K562 (cell line): ENCODE data around the gene TPMT. TPM values are rescaled to one million over a fixed set of nuclear protein-coding genes. Genes with fewer than 3 reads are reported as not detected.

Source experiments
- ATAC-seq: fragments of 200-7000 bp; cut with Tn5 transposase; 3 replicates; pipeline ENCODE4 v1.9.1; 2020; ENCODE audit warnings: moderate library complexity
- BruUV-seq: library from RNA; stranded (reverse); fragments of 400-500 nt; replicated peaks from 2 replicates; lab custom pipeline; 2021; lab: Mats Ljungman, UMichigan
- CTCF ChIA-PET: fragments of 300-600 bp; formaldehyde crosslinking; extraction: SDS; loops from one replicate; lab custom pipeline; 2021; ENCODE audit warnings: low intra/inter-chr PET ratio; lab: Yijun Ruan, JAX
- POLR2A ChIA-PET: fragments of 300-600, 350-650 bp; sonication (Branson Sonifier 250); formaldehyde crosslinking; extraction: SDS; loops from one replicate; lab custom pipeline; 2021; ENCODE audit warnings: antibody characterized with exemption, inconsistent platforms; lab: Yijun Ruan, JAX
- DNase-seq, 4 experiments: peaks; one replicate each; pipeline versions ENCODE4 v3.0.0 to v3.0.0-alpha.2; 2011 to 2018; ENCODE audit warnings: low spot score in 3 of 4, mixed read lengths in 3 of 4; ENCODE audit errors: extremely low read depth in 1 of 4
- FAIRE-seq: peaks from 2 replicates; lab custom pipeline; 2011; peaks lifted over from hg19 to GRCh38; lab: Jason Lieb, UNC
- H2AFZ ChIP-seq: 2 replicates; pipeline ENCODE4 v1.6.0; 2011; ENCODE audit warnings: low read depth, low read length, control low read depth, inconsistent platforms
- H3K27ac ChIP-seq: fragments of 200-600 bp; 3 replicates; pipeline ENCODE4 v1.8.0; 2011; ENCODE audit warnings: low read depth, mild to moderate bottlenecking, control low read depth, inconsistent platforms, low read length, moderate library complexity, mixed read lengths; ENCODE audit errors: extremely low read depth
- H3K27me3 ChIP-seq, 2 experiments: fragments of 300-600 bp in 1 of 2; 2 replicates in 1 of 2; 3 replicates in 1 of 2; pipeline versions ENCODE4 v1.6.0 to v1.8.0; 2011; ENCODE audit warnings: inconsistent platforms in 2 of 2, low read length in 2 of 2, mild to moderate bottlenecking in 1 of 2, mixed read lengths in 1 of 2, moderate library complexity in 1 of 2; ENCODE audit not compliant: control insufficient read depth in 2 of 2, insufficient read depth in 2 of 2
- H3K36me3 ChIP-seq: fragments of 300-600 bp; 3 replicates; pipeline ENCODE4 v1.8.0; 2011; ENCODE audit warnings: mild to moderate bottlenecking, low read length, inconsistent platforms; ENCODE audit not compliant: control insufficient read depth, insufficient read depth
- H3K4me1 ChIP-seq, 2 experiments: fragments of 200-600 bp in 1 of 2; replicated peaks in 1 of 2; 2 replicates in 1 of 2; 3 replicates in 1 of 2; pipeline versions ENCODE4 v1.5.1 to v1.8.0; 2011; ENCODE audit warnings: inconsistent platforms in 2 of 2, low read length in 2 of 2, mild to moderate bottlenecking in 1 of 2, mixed read lengths in 1 of 2, moderate library complexity in 1 of 2; ENCODE audit not compliant: control insufficient read depth in 2 of 2, insufficient read depth in 2 of 2
- H3K4me2 ChIP-seq: 2 replicates; pipeline ENCODE4 v1.6.1; 2011; ENCODE audit warnings: low read length, control low read depth, inconsistent platforms, mixed read lengths; ENCODE audit not compliant: insufficient read depth
- H3K4me3 ChIP-seq: fragments of 200-600 bp; sonication (generic), shearing (Covaris generic); 2 replicates; pipeline ENCODE4 v1.5.1; 2016; ENCODE audit warnings: control low read depth, inconsistent platforms
- H3K79me2 ChIP-seq: fragments of 200-600 bp; 3 replicates; pipeline ENCODE4 v1.8.0; 2011; ENCODE audit warnings: low read length, inconsistent platforms; ENCODE audit not compliant: control insufficient read depth, insufficient read depth
- H3K9ac ChIP-seq, 2 experiments: 2 replicates each; pipeline versions ENCODE4 v1.6.0 to v1.6.1; 2011; ENCODE audit warnings: low read depth in 2 of 2, low read length in 2 of 2, control low read depth in 1 of 2, inconsistent platforms in 1 of 2, mild to moderate bottlenecking in 1 of 2, mixed read lengths in 1 of 2; ENCODE audit not compliant: insufficient read depth in 1 of 2
- H3K9me1 ChIP-seq: one replicate; pipeline ENCODE4 v1.6.0; 2011; ENCODE audit warnings: inconsistent platforms, mild to moderate bottlenecking, low read length, moderate library complexity; ENCODE audit not compliant: control insufficient read depth, insufficient read depth
- H3K9me3 ChIP-seq: replicated peaks from 2 replicates; pipeline ENCODE4 v1.5.1; 2011; ENCODE audit warnings: low read depth, low read length, inconsistent platforms; ENCODE audit not compliant: control insufficient read depth, insufficient read depth
- H4K20me1 ChIP-seq: replicated peaks from 2 replicates; pipeline ENCODE4 v1.6.1; 2011; ENCODE audit warnings: low read length, inconsistent platforms, mixed read lengths; ENCODE audit not compliant: control insufficient read depth, insufficient read depth
- MCM2 ChIP-seq: fragments of 450-650 bp; IDR thresholded peaks from 2 replicates; pipeline ENCODE4 v1.6.1; 2017; ENCODE audit warnings: low read depth, mild to moderate bottlenecking
- NFE2 ChIP-seq: IDR thresholded peaks from 2 replicates; pipeline ENCODE4 v1.6.1; 2014; ENCODE audit warnings: antibody characterized with exemption, low read depth
- RCOR1 ChIP-seq, 2 experiments: IDR thresholded peaks; 2 replicates each; pipeline ENCODE4 v1.6.1; 2012; ENCODE audit warnings: low read depth in 2 of 2, low read length in 2 of 2, borderline replicate concordance in 1 of 2, improper control_type of control experiment in 1 of 2
- TAF7 ChIP-seq: fragments of 450-650 bp; IDR thresholded peaks from 2 replicates; pipeline ENCODE4 v1.6.1; 2016; ENCODE audit warnings: missing genetic modification characterization, missing compliant biosample characterization
- TAL1 ChIP-seq: fragments of 450-650 bp; IDR thresholded peaks from 2 replicates; pipeline ENCODE4 v1.6.1; 2016; ENCODE audit warnings: mild to moderate bottlenecking
- ZNF23 ChIP-seq: fragments of 250-450 bp; sonication (Bioruptor Pico); IDR thresholded peaks from 2 replicates; pipeline ENCODE4 v1.4.0; 2020; ENCODE audit warnings: mild to moderate bottlenecking
- ZNF253 ChIP-seq: fragments of 250-450 bp; sonication (Bioruptor Pico); conservative IDR thresholded peaks from 2 replicates; pipeline ENCODE4 v1.6.1; 2021; ENCODE audit warnings: mild to moderate bottlenecking
- ZNF79 ChIP-seq: fragments of 250-450 bp; sonication (Bioruptor Pico); IDR thresholded peaks from 2 replicates; pipeline ENCODE4 v1.4.0; 2020; ENCODE audit warnings: low read depth, mild to moderate bottlenecking, moderate library complexity
- WGBS: fragments of 100-300 bp; shearing (Covaris generic); methylation state at CpG from one replicate; pipeline ENCODE4 v1.1.6; 2016; ENCODE audit warnings: low coverage, mixed read lengths; ENCODE audit not compliant: insufficient coverage; ENCODE audit errors: missing lambda C conversion rate; 5-methylcytosine and 5-hydroxymethylcytosine counted together
- in situ Hi-C: fragments of 300-500 bp; cut with MboI; formaldehyde crosslinking; loops from 4 replicates; pipeline ENCODE4 v1.15.0; 2018; ENCODE audit warnings: inconsistent platforms, mixed read lengths
- intact Hi-C: fragments of 100-400 bp; cut with micrococcal nuclease; formaldehyde crosslinking; loops from 2 replicates; pipeline ENCODE4 v1.14.2; 2022
- polyA plus RNA-seq, 8 experiments: library from polyadenylated mRNA; depleted of rRNA in 4 of 8; stranded (reverse) in 5 of 8; unstranded in 3 of 8; fragments of >200 nt; fragmentation: Nextera tagmentation in 2 of 8; fragmentation: Illumina TruSeq in 1 of 8; extraction: Ambion mirVana in 2 of 8; extraction: Trizol in 1 of 8; gene quantifications; 2 replicates each; pipeline versions ENCODE4 v1.2.1 to v1.2.3, GENCODE V29; 2011 to 2014; ENCODE audit warnings: inconsistent platforms in 1 of 8, missing spikeins in 1 of 8
- total RNA-seq, 7 experiments: library from RNA; depleted of rRNA in 6 of 7; stranded (reverse); fragments of >200 nt in 6 of 7; fragmentation: Illumina TruSeq in 2 of 7; extraction: Trizol in 2 of 7; gene quantifications; 2 replicates each; pipeline versions ENCODE4 v1.2.1 to v1.2.3, GENCODE V29; 2011 to 2021; ENCODE audit warnings: low replicate concordance in 1 of 7
- TF ChIP-seq, protein P1 (sequence below): sonication (generic); IDR thresholded peaks from 2 replicates; pipeline ENCODE4 v1.6.1; 2016
- TF ChIP-seq, protein P2 (sequence below), 3 experiments: fragments of 200-800 bp in 1 of 3; fragments of 250-450 bp in 1 of 3; fragments of 450-650 bp in 1 of 3; sonication (Bioruptor Pico) in 1 of 3; sonication (Bioruptor generic) in 1 of 3; formaldehyde crosslinking in 1 of 3; IDR thresholded peaks; 2 replicates each; pipeline versions ENCODE4 v1.6.1 to v1.8.0; 2016 to 2022; ENCODE audit warnings: mild to moderate bottlenecking in 2 of 3, missing genetic modification characterization in 2 of 3, missing compliant biosample characterization in 1 of 3, moderate library complexity in 1 of 3
- TF ChIP-seq, protein P3 (sequence below): fragments of 450-650 bp; formaldehyde crosslinking; IDR thresholded peaks from 2 replicates; pipeline ENCODE4 v1.4.0; 2022; ENCODE audit warnings: missing genetic modification characterization
- TF ChIP-seq, protein P4 (sequence below): fragments of 450-650 bp; formaldehyde crosslinking; IDR thresholded peaks from 2 replicates; pipeline ENCODE4 v1.4.0; 2022; ENCODE audit warnings: mild to moderate bottlenecking, moderate library complexity

TPMT gene
- total and polyA plus RNA-seq, 9 of the 15 experiments (the other 6 are each of a cell fraction or from before 2014, with no cell fraction given) = 24.2 to 67.4 (median 46.5) TPM

DNA sequence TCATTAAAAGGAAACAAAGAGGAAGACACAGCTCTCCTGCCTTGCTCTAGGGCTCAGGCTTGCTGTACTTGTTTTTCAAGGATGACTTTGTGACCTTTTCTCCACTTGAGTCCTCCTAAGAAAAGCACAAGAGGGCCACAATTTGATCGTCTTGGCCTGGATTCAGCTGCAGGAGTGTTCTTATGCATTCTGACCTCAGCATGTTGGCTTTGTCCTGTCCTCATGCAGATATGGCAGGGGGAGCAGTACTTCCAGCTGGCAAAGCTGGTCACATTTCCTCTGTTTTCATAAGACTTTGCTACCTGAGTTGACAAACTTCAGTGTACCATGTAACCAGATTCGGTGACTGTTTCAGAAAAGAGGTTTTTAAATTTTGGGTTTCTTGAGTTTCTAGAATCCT, 31.2 kb upstream of the TPMT start (continued):
- TF ChIP-seq RCOR1 (IDR thresholded peaks at IDR 0.05; ENCODE audit: borderline replicate concordance in 1 of 2, low read depth in 2 of 2, low read length in 2 of 2) (no peak), TAF7 (tag) (no peak), ZNF23 (CRISPR knock-in tag) (no peak), ZNF253 (CRISPR knock-in tag) (no peak), TAL1 (no peak), MCM2 (no peak)
- TF ChIP-seq, protein P1, sequence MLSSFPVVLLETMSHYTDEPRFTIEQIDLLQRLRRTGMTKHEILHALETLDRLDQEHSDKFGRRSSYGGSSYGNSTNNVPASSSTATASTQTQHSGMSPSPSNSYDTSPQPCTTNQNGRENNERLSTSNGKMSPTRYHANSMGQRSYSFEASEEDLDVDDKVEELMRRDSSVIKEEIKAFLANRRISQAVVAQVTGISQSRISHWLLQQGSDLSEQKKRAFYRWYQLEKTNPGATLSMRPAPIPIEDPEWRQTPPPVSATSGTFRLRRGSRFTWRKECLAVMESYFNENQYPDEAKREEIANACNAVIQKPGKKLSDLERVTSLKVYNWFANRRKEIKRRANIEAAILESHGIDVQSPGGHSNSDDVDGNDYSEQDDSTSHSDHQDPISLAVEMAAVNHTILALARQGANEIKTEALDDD = no peak

DNA sequence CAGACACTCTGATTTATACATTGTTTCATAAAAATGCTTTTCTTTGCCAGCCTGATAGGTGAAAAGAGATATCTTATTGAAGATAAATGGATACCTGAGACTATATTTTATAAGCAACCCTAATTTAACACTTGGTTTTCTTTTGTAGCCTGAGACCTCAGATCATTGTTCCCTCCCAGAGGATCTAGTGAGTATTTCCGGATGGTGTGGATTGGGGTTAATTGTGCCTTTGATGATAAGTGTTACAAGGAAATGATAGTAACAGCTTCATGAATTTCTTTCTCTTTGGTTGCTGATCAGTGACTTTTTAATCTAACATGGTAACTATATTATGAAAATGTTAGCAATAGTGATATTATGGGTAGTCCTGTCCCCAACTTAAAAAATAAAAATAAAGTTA, 30.7 kb upstream of the TPMT start:
- Histone ChIP-seq H3K4me1 (peaks cover 0 to 3% of the 10 kb centered on the region in 2 experiments; a peak in 1 of 5 replicates), H3K27ac (no peak overlapping the region), H3K4me2 (no peak overlapping the region), H2AFZ (no peak overlapping the region), H3K4me3 (no peak overlapping the region), H4K20me1 (no peaks in the 10 kb centered on the region), H3K9me1 (no peaks in the 10 kb centered on the region), H3K9ac (no peak overlapping the region), H3K79me2 (no peaks in the 10 kb centered on the region), H3K9me3 (no peaks in the 10 kb centered on the region), H3K36me3 (peaks cover 36% of the 10 kb centered on the region; the same call in 2 of the 3 replicates), H3K27me3 (no peaks in the 10 kb centered on the region)
- DNase-seq (no peak), FAIRE-seq (no peak), ATAC-seq (no peak)
- no TSS peak for BruUV-seq
- ChIA-PET POLR2A (no interaction called here), CTCF (no interaction called here)
- TF ChIP-seq ZNF79 (no peak), NFE2 (no peak)
- TF ChIP-seq, protein P2, sequence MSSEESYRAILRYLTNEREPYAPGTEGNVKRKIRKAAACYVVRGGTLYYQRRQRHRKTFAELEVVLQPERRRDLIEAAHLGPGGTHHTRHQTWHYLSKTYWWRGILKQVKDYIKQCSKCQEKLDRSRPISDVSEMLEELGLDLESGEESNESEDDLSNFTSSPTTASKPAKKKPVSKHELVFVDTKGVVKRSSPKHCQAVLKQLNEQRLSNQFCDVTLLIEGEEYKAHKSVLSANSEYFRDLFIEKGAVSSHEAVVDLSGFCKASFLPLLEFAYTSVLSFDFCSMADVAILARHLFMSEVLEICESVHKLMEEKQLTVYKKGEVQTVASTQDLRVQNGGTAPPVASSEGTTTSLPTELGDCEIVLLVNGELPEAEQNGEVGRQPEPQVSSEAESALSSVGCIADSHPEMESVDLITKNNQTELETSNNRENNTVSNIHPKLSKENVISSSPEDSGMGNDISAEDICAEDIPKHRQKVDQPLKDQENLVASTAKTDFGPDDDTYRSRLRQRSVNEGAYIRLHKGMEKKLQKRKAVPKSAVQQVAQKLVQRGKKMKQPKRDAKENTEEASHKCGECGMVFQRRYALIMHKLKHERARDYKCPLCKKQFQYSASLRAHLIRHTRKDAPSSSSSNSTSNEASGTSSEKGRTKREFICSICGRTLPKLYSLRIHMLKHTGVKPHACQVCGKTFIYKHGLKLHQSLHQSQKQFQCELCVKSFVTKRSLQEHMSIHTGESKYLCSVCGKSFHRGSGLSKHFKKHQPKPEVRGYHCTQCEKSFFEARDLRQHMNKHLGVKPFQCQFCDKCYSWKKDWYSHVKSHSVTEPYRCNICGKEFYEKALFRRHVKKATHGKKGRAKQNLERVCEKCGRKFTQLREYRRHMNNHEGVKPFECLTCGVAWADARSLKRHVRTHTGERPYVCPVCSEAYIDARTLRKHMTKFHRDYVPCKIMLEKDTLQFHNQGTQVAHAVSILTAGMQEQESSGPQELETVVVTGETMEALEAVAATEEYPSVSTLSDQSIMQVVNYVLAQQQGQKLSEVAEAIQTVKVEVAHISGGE (CRISPR knock-in tag; IDR thresholded peaks at IDR 0.05) = no peak
- TF ChIP-seq, protein P3, sequence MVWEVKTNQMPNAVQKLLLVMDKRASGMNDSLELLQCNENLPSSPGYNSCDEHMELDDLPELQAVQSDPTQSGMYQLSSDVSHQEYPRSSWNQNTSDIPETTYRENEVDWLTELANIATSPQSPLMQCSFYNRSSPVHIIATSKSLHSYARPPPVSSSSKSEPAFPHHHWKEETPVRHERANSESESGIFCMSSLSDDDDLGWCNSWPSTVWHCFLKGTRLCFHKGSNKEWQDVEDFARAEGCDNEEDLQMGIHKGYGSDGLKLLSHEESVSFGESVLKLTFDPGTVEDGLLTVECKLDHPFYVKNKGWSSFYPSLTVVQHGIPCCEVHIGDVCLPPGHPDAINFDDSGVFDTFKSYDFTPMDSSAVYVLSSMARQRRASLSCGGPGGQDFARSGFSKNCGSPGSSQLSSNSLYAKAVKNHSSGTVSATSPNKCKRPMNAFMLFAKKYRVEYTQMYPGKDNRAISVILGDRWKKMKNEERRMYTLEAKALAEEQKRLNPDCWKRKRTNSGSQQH = no peak
- TF ChIP-seq, protein P4, sequence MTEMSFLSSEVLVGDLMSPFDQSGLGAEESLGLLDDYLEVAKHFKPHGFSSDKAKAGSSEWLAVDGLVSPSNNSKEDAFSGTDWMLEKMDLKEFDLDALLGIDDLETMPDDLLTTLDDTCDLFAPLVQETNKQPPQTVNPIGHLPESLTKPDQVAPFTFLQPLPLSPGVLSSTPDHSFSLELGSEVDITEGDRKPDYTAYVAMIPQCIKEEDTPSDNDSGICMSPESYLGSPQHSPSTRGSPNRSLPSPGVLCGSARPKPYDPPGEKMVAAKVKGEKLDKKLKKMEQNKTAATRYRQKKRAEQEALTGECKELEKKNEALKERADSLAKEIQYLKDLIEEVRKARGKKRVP (CRISPR knock-in tag) = no peak
- WGBS = 50% methylated on average over 1 of the region's 1 CpG
- intact Hi-C loops (no loop called here), in situ Hi-C loops (no loop called here)
